ENCODE data around the gene ASL. TPM values are rescaled to one million over a fixed set of nuclear protein-coding genes. Genes with fewer than 3 reads are reported as not detected.
"Not testable (repeated sequence)": the region's sequence is repeated elsewhere in the genome, so short reads cannot be mapped to it uniquely, and the experiment has no call there.

Gene ASL
- total RNA-seq (7.3 TPM), polyA plus RNA-seq (24.6 TPM)
- long read RNA-seq, donor 1, partial matches to known transcripts, result 0 of 1 reads
- long read RNA-seq, donor 1, other reads (novel, unspliced or antisense), result 0 of 1 reads
- long read RNA-seq, donor 2, result 0 reads
- long read RNA-seq, donor 3, partial matches to known transcripts, result 0 of 4 reads
- long read RNA-seq, donor 3, other reads (novel, unspliced or antisense), result 0 of 4 reads
- long read RNA-seq, donor 4, partial matches to known transcripts, result 0 of 2 reads
- long read RNA-seq, donor 4, other reads (novel, unspliced or antisense), result 0 of 2 reads
- long read RNA-seq, donor 5, partial matches to known transcripts, result 0 of 2 reads
- long read RNA-seq, donor 5, other reads (novel, unspliced or antisense), result 0 of 2 reads
- long read RNA-seq, donor 6, partial matches to known transcripts, result 0 of 1 reads
- long read RNA-seq, donor 6, other reads (novel, unspliced or antisense), result 0 of 1 reads
- long read RNA-seq, donor 7, result 0 reads
- long read RNA-seq, donor 8, partial matches to known transcripts, result 0 of 1 reads
- long read RNA-seq, donor 8, other reads (novel, unspliced or antisense), result 0 of 1 reads
- long read RNA-seq, donor 9, partial matches to known transcripts, result 0 of 1 reads
- long read RNA-seq, donor 9, other reads (novel, unspliced or antisense), result 0 of 1 reads
- long read RNA-seq, donor 10, result 0 reads

GRCh38 chr7:66075590-66076461 lies at the start of gene ASL:
ASL (plus strand) TSS chr7:66075819; CDS start chr7:66076082, 263 bp downstream.
- Histone ChIP-seq H3K4me3 (ENCODE audit: low read length in 2 of 2) (peak within 1 kb of the TSS; percentile 47 to 68), H3K4me1 (ENCODE audit: control insufficient read depth in 2 of 2, insufficient read depth in 2 of 2, low read length in 2 of 2) (peaks cover 7 to 13% of the 10 kb centered on the region in 2 donors), H3K36me3 (ENCODE audit: control insufficient read depth in 2 of 2, insufficient read depth in 2 of 2, low read length in 1 of 2) (no peaks in the 10 kb centered on the region), H3K27ac (ENCODE audit: low read depth in 1 of 2, low read length in 1 of 2) (peak within 1 kb of the TSS in 1 of 2 donors; percentile 8), H3K9me3 (ENCODE audit: control insufficient read depth in 2 of 2, insufficient read depth in 1 of 2, low read length in 1 of 2) (no peaks in the 10 kb centered on the region), H3K27me3 (ENCODE audit: control insufficient read depth in 2 of 2, insufficient read depth in 1 of 2, low read length in 1 of 2) (no peaks in the 10 kb centered on the region)
- 1% methylated on average over 67 of the region's 67 CpGs for WGBS
- peak; percentile 44 to 88 (median 76) for DNase-seq (ENCODE audit: low read depth in 6 of 9, low spot score in 9 of 9)

GRCh38 chr7:66028342-66028741 lies 47.3 kb upstream of the ASL start:
- DNase-seq (ENCODE audit: low read depth in 6 of 9, low spot score in 9 of 9); H3K27me3 ChIP-seq (ENCODE audit: control insufficient read depth in 2 of 2, insufficient read depth in 1 of 2, low read length in 1 of 2); H3K36me3 ChIP-seq (ENCODE audit: control insufficient read depth in 2 of 2, insufficient read depth in 2 of 2, low read length in 1 of 2); H3K27ac ChIP-seq (ENCODE audit: low read depth in 1 of 2, low read length in 1 of 2); H3K9me3 ChIP-seq (ENCODE audit: control insufficient read depth in 2 of 2, insufficient read depth in 1 of 2, low read length in 1 of 2); H3K4me3 ChIP-seq (ENCODE audit: low read length in 2 of 2); H3K4me1 ChIP-seq (ENCODE audit: control insufficient read depth in 2 of 2, insufficient read depth in 2 of 2, low read length in 2 of 2): not testable (repeated sequence)
- 78% methylated on average over 3 of the region's 3 CpGs for WGBS

GRCh38 chr7:66033471-66034385 lies 41.9 kb upstream of the ASL start:
- Histone ChIP-seq H3K36me3 (ENCODE audit: control insufficient read depth in 2 of 2, insufficient read depth in 2 of 2, low read length in 1 of 2) (no peaks in the 10 kb centered on the region), H3K4me3 (ENCODE audit: low read length in 2 of 2) (no peak overlapping the region), H3K27ac (ENCODE audit: low read depth in 1 of 2, low read length in 1 of 2) (no peak overlapping the region), H3K27me3 (ENCODE audit: control insufficient read depth in 2 of 2, insufficient read depth in 1 of 2, low read length in 1 of 2) (no peaks in the 10 kb centered on the region), H3K9me3 (ENCODE audit: control insufficient read depth in 2 of 2, insufficient read depth in 1 of 2, low read length in 1 of 2) (no peaks in the 10 kb centered on the region), H3K4me1 (ENCODE audit: control insufficient read depth in 2 of 2, insufficient read depth in 2 of 2, low read length in 2 of 2) (no peaks in the 10 kb centered on the region)
- no peak for DNase-seq (ENCODE audit: low read depth in 6 of 9, low spot score in 9 of 9)
- 96% methylated on average over 7 of the region's 7 CpGs for WGBS

- not testable (repeated sequence) for H3K27me3 ChIP-seq (ENCODE audit: control insufficient read depth in 2 of 2, insufficient read depth in 1 of 2, low read length in 1 of 2); H3K9me3 ChIP-seq (ENCODE audit: control insufficient read depth in 2 of 2, insufficient read depth in 1 of 2, low read length in 1 of 2); H3K4me3 ChIP-seq (ENCODE audit: low read length in 2 of 2); H3K4me1 ChIP-seq (ENCODE audit: control insufficient read depth in 2 of 2, insufficient read depth in 2 of 2, low read length in 2 of 2); DNase-seq (ENCODE audit: low read depth in 6 of 9, low spot score in 9 of 9); H3K36me3 ChIP-seq (ENCODE audit: control insufficient read depth in 2 of 2, insufficient read depth in 2 of 2, low read length in 1 of 2); H3K27ac ChIP-seq (ENCODE audit: low read depth in 1 of 2, low read length in 1 of 2)
- 70% methylated on average over 1 of the region's 1 CpG for WGBS
Observed at GRCh38 chr7:66034436-66035010, 41.1 kb upstream of the ASL start.

- no peaks in the 10 kb centered on the region for H3K9me3 ChIP-seq (ENCODE audit: control insufficient read depth in 2 of 2, insufficient read depth in 1 of 2, low read length in 1 of 2)
- no peak overlapping the region for H3K4me3 ChIP-seq (ENCODE audit: low read length in 2 of 2)
- no peak overlapping the region for H3K27ac ChIP-seq (ENCODE audit: low read depth in 1 of 2, low read length in 1 of 2)
- 96% methylated on average over 3 of the region's 3 CpGs for WGBS
- no peaks in the 10 kb centered on the region for H3K4me1 ChIP-seq (ENCODE audit: control insufficient read depth in 2 of 2, insufficient read depth in 2 of 2, low read length in 2 of 2)
- no peaks in the 10 kb centered on the region for H3K36me3 ChIP-seq (ENCODE audit: control insufficient read depth in 2 of 2, insufficient read depth in 2 of 2, low read length in 1 of 2)
- no peak for DNase-seq (ENCODE audit: low read depth in 6 of 9, low spot score in 9 of 9)
- no peaks in the 10 kb centered on the region for H3K27me3 ChIP-seq (ENCODE audit: control insufficient read depth in 2 of 2, insufficient read depth in 1 of 2, low read length in 1 of 2)
Observed at GRCh38 chr7:66036382-66036781, 39.2 kb upstream of the ASL start.

- Histone ChIP-seq H3K36me3 (ENCODE audit: control insufficient read depth in 2 of 2, insufficient read depth in 2 of 2, low read length in 1 of 2) (no peaks in the 10 kb centered on the region), H3K4me1 (ENCODE audit: control insufficient read depth in 2 of 2, insufficient read depth in 2 of 2, low read length in 2 of 2) (no peaks in the 10 kb centered on the region), H3K27me3 (ENCODE audit: control insufficient read depth in 2 of 2, insufficient read depth in 1 of 2, low read length in 1 of 2) (no peaks in the 10 kb centered on the region), H3K27ac (ENCODE audit: low read depth in 1 of 2, low read length in 1 of 2) (no peak overlapping the region), H3K4me3 (ENCODE audit: low read length in 2 of 2) (no peak overlapping the region), H3K9me3 (ENCODE audit: control insufficient read depth in 2 of 2, insufficient read depth in 1 of 2, low read length in 1 of 2) (no peaks in the 10 kb centered on the region)
- DNase-seq (ENCODE audit: low read depth in 6 of 9, low spot score in 9 of 9), result no peak
- WGBS, result 97% methylated on average over 7 of the region's 7 CpGs
Observed at GRCh38 chr7:66036788-66037187, 38.8 kb upstream of the ASL start.

GRCh38 chr7:66039094-66039670 lies 36.4 kb upstream of the ASL start:
- Histone ChIP-seq H3K36me3 (ENCODE audit: control insufficient read depth in 2 of 2, insufficient read depth in 2 of 2, low read length in 1 of 2) (no peaks in the 10 kb centered on the region), H3K27ac (ENCODE audit: low read depth in 1 of 2, low read length in 1 of 2) (no peak overlapping the region), H3K4me3 (ENCODE audit: low read length in 2 of 2) (no peak overlapping the region), H3K9me3 (ENCODE audit: control insufficient read depth in 2 of 2, insufficient read depth in 1 of 2, low read length in 1 of 2) (no peaks in the 10 kb centered on the region), H3K4me1 (ENCODE audit: control insufficient read depth in 2 of 2, insufficient read depth in 2 of 2, low read length in 2 of 2) (no peaks in the 10 kb centered on the region), H3K27me3 (ENCODE audit: control insufficient read depth in 2 of 2, insufficient read depth in 1 of 2, low read length in 1 of 2) (peaks cover 0 to 13% of the 10 kb centered on the region in 2 donors)
- 97% methylated on average over 3 of the region's 3 CpGs for WGBS
- DNase-seq (ENCODE audit: low read depth in 6 of 9, low spot score in 9 of 9), result no peak

Measured in thymus (tissue), 14 donors.